Globus pallidus (tissue), 1 donor: ENCODE measurements around the gene CD72.
A peak's percentile ranks its signal among the peaks of the same experiment; 100 is the strongest.
"Not testable (repeated sequence)": the region's sequence is repeated elsewhere in the genome, so short reads cannot be mapped to it uniquely, and the experiment has no call there.

Source experiments
- DNase-seq: peaks from one replicate; pipeline ENCODE4 v3.0.0-alpha.2; 2015; ENCODE audit warnings: low spot score

The CD72 gene

GRCh38 chr9:35649431-35650340 lies 31.5 kb upstream of the CD72 start:
- no peak for DNase-seq

DNA sequence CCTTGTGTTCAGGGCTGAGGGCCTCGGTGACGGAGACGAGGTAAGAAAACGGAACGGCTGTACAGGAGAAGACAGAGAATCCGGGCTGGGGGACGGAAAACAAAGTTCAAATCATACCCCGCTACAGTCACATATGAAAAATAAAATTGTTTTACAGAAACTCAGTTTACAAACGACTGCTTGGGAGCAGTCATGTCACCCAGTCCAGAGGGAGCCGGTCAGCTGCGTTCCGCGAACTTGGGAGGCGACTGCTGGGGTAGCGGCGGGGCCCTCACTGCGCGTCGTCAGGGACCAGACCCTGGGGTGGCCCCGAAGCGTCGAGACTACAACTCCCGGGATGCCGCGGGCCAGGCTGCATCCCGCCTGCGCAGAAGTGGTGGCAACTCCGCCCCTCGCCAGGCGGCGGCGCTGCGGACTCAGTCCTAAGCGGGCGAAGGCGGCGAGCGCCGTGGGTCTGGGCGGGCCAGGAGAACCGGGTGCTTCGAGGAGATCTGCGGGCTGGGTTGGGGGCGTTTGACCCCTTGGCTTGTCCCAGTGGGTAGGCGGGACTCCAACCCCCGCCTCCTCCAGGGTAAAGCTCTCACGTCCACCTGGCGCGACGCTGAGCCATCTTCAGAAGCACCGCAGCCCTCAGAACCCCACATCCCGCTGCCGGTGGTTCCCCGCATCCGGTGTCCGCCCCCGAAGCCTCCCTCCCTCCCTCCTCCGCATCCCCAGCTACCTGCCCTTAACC lies 28.5 kb upstream of the CD72 start:
- DNase-seq, result peak; percentile 85

GRCh38 chr9:35646153-35646532 lies 27.9 kb upstream of the CD72 start:
- DNase-seq, result no peak

DNA sequence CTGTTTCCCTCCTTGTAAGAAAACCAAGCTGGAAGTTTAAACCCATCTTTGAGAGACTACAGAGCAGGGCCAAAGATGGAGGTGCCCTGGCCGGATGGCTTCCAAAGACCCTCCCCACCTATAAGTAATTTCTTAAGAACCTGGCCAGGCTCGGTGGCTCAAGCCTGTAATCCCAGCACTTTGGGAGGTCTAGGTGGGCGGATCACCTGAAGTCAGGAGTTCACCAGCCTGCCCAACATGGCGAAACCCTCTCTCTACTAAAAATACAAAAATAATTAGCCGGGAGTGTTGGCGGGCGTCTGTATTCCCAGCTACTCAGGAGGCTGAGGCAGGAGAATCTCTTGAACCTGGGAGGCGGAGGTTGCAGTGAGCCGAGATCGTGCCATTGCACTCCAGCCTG lies 27.5 kb upstream of the CD72 start:
- not testable (repeated sequence) for DNase-seq

GRCh38 chr9:35643046-35643445 lies 24.8 kb upstream of the CD72 start:
- no peak for DNase-seq

DNA sequence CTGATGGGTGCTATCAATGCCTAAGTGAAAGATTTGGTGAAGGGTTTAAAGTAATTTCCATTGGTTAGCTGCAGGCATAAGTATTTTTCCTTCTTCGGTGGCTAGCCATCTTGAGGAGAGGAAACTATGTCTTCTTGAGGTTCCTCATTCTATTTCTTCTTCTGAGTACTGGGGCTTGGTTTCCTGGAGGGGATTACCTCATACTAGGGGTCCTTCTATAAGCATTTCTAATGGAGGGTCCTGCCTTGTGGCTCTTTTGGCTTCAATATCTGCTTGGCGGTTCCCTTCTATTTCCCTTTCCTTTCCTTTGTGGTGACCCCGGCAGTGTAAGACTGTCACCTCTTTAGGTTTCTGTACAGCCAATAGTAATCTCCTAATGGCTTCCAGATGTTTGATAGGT lies 23.3 kb upstream of the CD72 start:
- not testable (repeated sequence) for DNase-seq

DNA sequence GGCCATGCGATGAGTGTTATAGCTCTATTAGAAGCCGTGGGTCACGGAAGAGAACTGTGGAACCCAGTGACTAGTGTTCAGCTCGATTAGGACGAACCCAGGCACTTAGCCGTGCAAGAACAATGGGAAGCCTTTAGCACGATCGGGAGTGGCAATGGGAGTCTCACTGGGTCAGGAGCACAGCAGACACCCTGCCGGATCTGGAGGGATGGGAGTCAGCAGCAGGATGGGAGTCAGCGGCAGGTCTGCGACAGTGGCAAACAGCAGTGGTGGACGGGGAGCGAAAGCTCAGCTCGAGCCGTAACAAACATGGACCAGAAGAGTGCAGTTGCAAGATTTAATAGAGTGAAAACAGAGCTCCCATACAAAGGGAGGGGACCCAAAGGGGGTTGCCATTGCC lies 22.2 kb upstream of the CD72 start:
- DNase-seq, result not testable (repeated sequence)

DNA sequence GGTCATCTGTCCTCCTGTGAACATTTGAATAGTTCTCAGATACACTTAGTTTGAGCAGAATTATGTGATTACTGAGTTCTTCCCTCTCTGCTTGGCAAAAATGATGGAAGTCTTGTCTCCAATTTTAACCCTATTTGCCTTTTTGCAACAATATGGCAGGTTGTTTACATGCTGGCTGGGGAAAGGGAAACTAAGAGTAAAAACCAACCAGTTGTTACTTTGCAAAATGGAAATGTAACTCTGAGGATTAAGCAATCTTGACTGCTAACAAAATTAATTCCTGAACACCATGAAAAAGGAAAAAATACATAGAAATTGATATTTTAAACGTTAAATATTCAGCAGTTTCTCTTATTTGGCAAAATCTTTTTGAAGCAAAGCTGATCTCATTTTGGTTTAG lies 21.4 kb upstream of the CD72 start:
- DNase-seq, result no peak

DNA sequence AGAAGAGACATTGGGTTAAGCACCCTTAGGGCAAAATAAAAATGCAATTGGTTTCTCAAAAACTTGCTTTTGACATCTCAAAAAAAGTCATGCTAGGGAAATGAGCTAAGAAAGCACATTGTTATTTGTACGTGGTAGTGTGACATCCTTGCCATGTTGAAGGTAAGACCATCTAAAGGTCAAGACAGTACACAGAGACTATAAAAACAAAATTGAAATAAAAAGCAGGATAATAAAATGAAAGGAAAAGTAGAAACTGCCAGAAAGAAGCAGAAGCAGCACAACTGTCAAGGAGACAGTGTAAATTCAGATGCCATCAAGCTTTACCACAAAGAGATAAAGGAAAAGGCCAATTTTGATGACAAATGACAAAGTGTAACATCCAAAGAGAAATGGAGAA lies 21.0 kb upstream of the CD72 start:
- not testable (repeated sequence) for DNase-seq

DNA sequence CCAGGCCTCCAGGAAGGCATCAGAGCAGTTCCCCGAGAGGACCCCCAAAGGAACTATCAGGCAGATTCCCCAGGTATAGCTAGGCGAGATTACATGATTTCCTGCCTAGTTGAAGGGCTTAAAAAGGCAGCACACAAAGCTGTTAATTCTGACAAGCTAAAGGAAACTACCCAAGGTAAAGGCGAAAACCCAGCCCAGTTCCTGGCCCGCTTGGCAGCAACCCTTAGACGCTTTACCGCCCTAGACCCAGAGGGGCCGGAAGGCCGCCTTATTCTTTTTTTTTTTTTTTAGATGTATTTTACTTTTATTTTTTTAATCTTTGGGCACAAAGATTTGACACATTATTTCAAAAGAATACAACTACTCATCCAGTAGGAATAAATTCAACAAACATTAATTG lies 20.5 kb upstream of the CD72 start:
- not testable (repeated sequence) for DNase-seq

DNA sequence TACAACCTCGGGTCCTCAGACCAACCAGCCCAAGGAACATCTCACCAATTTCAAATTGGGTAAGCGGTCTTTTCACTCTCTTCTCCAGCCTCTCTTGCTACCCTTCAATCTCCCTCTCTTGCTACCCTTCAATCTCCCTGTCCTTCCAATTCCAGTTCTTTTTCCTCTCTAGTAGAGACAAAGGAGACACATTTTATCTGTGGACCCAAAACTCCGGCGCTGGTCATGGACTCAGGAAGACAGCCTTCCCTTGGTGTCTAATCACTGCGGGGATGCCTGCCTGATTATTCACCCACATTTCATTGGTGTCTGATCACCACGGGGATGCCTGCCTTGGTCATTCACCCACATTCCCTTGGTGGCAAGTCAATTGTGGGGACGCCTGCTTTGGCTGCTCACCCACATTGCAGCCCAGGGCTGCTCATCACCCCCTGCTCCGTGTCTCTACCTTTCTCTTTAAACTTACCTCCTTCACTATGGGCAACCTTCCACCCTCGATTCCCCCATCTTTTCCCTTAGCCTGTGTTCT lies 19.3 kb upstream of the CD72 start:
- not testable (repeated sequence) for DNase-seq

DNA sequence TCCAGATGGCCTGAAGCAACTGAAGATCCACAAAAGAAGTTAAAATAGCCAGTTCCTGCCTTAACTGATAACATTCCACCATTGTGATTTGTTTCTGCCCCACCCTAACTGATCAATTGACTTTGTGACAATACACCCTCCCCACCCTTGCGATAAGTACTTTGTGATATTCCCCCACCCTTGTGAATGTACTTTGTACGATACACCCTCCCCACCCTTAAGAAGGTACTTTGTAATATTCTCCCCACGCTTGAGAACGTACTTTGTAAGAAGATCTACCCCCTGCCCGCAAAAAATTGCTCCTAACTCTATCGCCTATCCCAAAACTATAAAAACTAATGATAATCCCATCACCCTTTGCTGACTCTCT lies 18.6 kb upstream of the CD72 start:
- DNase-seq, result not testable (repeated sequence)

GRCh38 chr9:35636135-35636876 lies 18.1 kb upstream of the CD72 start:
- DNase-seq, result no peak

DNA sequence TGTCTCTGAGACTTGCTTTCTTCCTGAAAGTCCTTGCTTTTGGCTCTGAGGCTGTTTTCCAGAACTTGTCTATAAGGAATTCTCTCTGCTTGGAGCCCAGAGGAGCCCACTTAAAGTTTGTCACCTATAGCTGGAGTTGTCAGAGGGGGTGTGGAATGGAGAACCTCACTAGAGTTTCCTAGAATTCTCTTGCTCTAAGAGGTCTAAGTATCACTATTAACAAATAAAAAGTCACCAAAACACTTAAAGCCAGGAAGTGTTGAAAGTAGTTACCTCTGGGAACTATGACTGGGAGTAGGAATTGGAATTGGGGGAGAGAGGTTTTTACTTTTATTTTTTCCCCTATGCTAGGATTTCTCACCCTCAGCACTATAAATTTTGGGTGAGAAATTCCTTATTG lies 17.5 kb upstream of the CD72 start:
- DNase-seq, result no peak

DNA sequence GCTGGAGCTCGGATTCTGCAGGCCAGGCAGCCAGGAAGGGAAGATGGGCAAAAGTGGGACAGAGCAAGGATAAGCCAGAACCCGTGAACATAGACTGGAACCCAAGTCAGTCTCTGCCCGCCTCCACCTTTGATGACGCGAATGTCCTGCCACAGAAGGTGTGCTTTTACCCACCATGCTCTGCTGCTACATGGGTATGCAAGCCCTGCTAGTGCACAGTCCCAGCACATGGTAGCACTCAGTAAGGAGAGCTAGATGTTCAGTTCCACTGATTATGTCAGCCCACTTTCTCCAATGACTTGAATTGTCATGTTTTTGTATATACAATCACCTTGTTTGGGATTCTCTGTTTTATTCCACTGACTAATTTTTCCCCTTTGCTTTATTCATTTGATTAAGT lies 11.4 kb upstream of the CD72 start:
- DNase-seq, result no peak

DNA sequence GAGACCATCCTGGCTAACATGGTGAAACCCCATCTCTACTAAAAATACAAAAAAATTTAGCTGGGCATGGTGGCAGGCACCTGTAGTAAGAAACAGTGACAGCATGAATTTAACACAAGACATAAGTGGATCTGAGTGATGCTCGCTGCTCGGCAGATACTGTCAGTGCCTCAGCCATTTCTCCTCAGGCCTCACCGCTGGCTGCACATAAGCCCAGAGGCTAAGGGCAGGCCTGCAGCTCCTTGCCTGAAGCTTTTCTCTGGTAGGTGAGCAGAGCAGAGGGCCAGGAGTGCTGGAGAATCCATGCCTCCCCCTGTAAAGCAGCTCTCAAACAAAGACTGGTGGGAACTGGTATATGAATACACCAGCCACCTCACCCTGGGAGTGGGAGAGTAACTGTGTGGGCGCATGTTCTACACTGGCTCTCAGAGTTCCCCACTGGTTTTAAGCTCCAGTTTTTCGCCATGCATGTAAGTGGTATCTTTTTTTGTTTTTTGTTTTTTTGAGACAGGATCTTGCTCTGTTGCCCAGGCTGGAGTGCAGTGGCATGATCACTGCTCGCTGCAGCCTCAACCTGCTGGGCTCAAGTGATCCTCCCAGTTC lies 10.3 kb upstream of the CD72 start:
- DNase-seq, result no peak

DNA sequence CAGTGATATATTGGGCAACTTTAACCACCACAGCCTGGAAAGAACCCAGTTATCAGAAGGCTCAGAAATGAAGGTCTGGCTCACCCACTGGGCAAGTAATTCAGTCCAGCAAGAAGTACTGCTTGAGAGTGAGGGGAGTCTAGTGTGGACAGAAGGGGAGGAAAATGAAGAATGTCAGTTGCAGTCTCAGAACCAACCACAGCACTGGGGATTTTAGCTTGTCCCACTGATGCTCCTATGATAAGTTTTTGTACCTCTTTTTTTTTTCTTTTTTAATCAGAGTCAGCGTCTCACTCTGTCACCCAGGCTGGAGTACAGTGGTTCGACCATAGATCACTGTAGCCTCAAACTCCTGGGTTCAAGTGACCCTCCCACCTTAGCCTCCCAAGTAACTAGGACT lies 9.4 kb upstream of the CD72 start:
- no peak for DNase-seq

DNA sequence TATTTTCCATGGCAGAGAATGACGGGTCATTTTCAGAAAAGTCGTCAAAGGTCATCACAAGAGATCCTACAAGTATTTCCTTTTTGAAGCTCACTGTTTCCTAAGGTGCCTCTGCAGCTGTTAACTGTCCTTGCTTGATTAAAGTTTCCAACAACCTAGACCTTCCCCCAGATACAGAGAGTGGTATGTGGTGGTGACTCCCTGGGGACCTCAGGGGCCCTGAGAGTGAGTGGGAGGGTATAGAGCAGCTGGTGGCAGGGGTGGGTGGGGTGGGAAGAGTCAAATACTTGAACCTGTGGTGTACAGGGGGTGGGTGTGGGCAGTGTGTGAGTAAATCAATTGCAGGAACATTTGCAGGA lies 1.6 kb upstream of the CD72 start:
- DNase-seq, result no peak

DNA sequence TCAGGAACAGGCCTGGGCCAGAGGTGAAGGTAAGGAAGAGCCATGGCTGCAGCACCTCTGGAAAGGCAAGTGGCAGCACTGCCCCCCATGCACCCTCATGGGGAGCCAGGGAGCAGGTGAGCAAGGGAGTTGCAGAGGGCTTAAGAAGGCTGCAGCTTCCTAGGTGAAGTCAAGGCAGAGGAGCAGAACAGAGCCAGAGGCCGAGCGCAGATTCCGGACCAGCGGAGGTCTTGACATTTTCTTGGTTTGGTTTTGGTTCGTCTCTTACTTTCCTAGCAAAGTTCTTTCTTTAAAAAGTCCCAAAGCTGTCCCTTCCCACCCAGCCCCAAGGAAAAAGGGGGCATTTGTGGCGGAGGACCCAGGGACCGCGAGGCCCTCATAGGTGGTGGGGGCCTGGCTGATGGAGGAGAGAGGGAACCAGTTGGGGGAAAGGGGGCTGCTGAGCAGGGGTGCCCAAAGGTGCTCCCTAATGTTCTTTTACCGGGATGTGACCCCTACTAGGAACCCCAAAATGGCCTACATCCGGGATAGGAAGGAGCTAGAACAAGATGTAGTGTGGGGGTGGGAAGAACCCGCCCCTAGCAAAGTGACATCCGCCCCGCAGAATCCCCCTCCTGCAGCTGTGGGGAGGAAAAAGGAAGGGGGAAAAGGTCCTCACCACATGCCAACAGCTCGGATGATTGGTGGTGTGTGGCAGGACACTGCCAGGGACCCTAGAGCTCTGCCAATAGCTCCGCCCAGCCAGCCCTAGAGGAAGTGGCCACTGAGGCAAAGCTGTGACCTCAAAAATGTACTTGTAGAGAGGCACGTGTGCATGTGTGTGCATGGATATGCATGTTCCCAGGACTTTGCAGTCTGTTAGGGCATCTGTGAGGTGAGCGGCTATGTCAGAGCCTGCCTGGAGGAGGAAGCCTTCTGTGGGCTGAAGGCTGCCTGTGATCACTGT lies 914 bp upstream of the CD72 start:
- DNase-seq, result no peak

- DNase-seq, result no peak
Measured at GRCh38 chr9:35617548-35617947, 665 bp downstream of the CD72 start.
